HepG2 (cell line): ENCODE results near the gene ZDHHC19.
"Not testable (repeated sequence)": the region's sequence is repeated elsewhere in the genome, so short reads cannot be mapped to it uniquely, and the experiment has no call there.

ENCODE experiments used
- CHD2 ChIP-seq: IDR thresholded peaks from 2 replicates; pipeline ENCODE4 v1.6.1; 2011; ENCODE audit warnings: low read depth, low read length, improper control_type of control experiment
- GTF2F1 ChIP-seq: fragments of 150-350 bp; IDR thresholded peaks from 2 replicates; pipeline ENCODE4 v1.6.1; 2014; ENCODE audit warnings: low read length
- MNT ChIP-seq: fragments of 450-650 bp; IDR thresholded peaks from 2 replicates; pipeline ENCODE4 v1.6.1; 2016
- REST ChIP-seq, 2 experiments: IDR thresholded peaks; 2 replicates each; pipeline ENCODE4 v1.6.1; 2011 to 2012; ENCODE audit warnings: low read length in 2 of 2, borderline replicate concordance in 1 of 2, low read depth in 1 of 2, mild to moderate bottlenecking in 1 of 2, moderate library complexity in 1 of 2
- SP1 ChIP-seq, 2 experiments: fragments of 450-650 bp in 1 of 2; sonication (generic) in 1 of 2; formaldehyde crosslinking in 1 of 2; IDR thresholded peaks; 2 replicates each; pipeline versions ENCODE4 v1.4.0 to v1.6.1; 2016 to 2020; ENCODE audit warnings: missing genetic modification reagents in 1 of 2
- U2AF2 ChIP-seq: fragments of 200-400 bp; formaldehyde crosslinking; IDR thresholded peaks from 2 replicates; pipeline ENCODE4 v1.6.1; 2017; ENCODE audit warnings: low read depth, mild to moderate bottlenecking, low read length
- ZNF597 ChIP-seq: sonication (generic); formaldehyde crosslinking; IDR thresholded peaks from 2 replicates; pipeline ENCODE4 v1.5.0; 2020; ENCODE audit warnings: missing genetic modification reagents
- TF ChIP-seq, protein P1 (sequence below): sonication (generic); IDR thresholded peaks from 2 replicates; pipeline ENCODE4 v1.6.1; 2016; ENCODE audit warnings: low read depth, borderline replicate concordance

- not testable (repeated sequence) for TF ChIP-seq REST (IDR thresholded peaks at IDR 0.05; ENCODE audit: borderline replicate concordance in 1 of 2, low read depth in 1 of 2, low read length in 2 of 2); CHD2; SP1 (IDR thresholded peaks at IDR 0.05); SP1 (CRISPR knock-in tag; IDR thresholded peaks at IDR 0.05); ZNF597 (CRISPR knock-in tag); MNT; GTF2F1; U2AF2
- TF ChIP-seq, protein P1, sequence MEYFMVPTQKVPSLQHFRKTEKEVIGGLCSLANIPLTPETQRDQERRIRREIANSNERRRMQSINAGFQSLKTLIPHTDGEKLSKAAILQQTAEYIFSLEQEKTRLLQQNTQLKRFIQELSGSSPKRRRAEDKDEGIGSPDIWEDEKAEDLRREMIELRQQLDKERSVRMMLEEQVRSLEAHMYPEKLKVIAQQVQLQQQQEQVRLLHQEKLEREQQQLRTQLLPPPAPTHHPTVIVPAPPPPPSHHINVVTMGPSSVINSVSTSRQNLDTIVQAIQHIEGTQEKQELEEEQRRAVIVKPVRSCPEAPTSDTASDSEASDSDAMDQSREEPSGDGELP, result not testable (repeated sequence)
Measured at GRCh38 chr3:196209944-196210672, 1.1 kb downstream of the ZDHHC19 start.
